GM12878 (cell line): Measurements from ENCODE around the gene SALL1. TPM values are rescaled to one million over a fixed set of nuclear protein-coding genes. Genes with fewer than 3 reads are reported as not detected.

ENCODE experiments used
- ATAC-seq: fragments of 200-7000 bp; cut with Tn5 transposase; 3 replicates; pipeline ENCODE4 v1.9.1; 2020; ENCODE audit warnings: mild to moderate bottlenecking, moderate library complexity
- BruUV-seq: library from RNA; stranded (reverse); fragments of 400-500 nt; replicated peaks from 2 replicates; lab custom pipeline; 2021; lab: Mats Ljungman, UMichigan
- CTCF ChIA-PET: fragments of 300-600 bp; sonication (Branson Sonifier 250); formaldehyde crosslinking; extraction: SDS; loops from one replicate; lab custom pipeline; 2021; ENCODE audit warnings: inconsistent platforms; lab: Yijun Ruan, JAX
- POLR2A ChIA-PET: fragments of 350-600 bp; formaldehyde crosslinking; extraction: SDS; loops from one replicate; lab custom pipeline; 2021; ENCODE audit warnings: inconsistent platforms; lab: Charles Lee
- RAD21 ChIA-PET: fragments of 300-600 bp; sonication (Branson Sonifier 250); formaldehyde crosslinking; loops from one replicate; lab custom pipeline; 2023; ENCODE audit warnings: antibody characterized with exemption; ENCODE audit not compliant: unreplicated experiment; lab: Charles Lee
- SMC1A ChIA-PET: fragments of 300-600 bp; sonication (Branson Sonifier 250); formaldehyde crosslinking; loops from one replicate; lab custom pipeline; 2023; ENCODE audit not compliant: unreplicated experiment, uncharacterized antibody; lab: Charles Lee
- DNase-seq: peaks from one replicate; pipeline ENCODE4 v3.0.0-alpha.2; 2011; ENCODE audit warnings: low read depth, low spot score
- FAIRE-seq: peaks from 3 replicates; lab custom pipeline; 2011; peaks lifted over from hg19 to GRCh38; lab: Jason Lieb, UNC
- H2AFZ ChIP-seq: 2 replicates; pipeline ENCODE4 v1.6.0; 2011; ENCODE audit warnings: low read depth, low read length, control low read depth; ENCODE audit not compliant: control insufficient read depth
- H3K27ac ChIP-seq: 2 replicates; pipeline ENCODE4 v1.5.1; 2011; ENCODE audit warnings: control low read depth; ENCODE audit not compliant: control insufficient read depth, insufficient read depth
- H3K27me3 ChIP-seq, 2 experiments: replicated peaks in 1 of 2; 2 replicates each; pipeline versions ENCODE4 v1.6.0 to v1.6.1; 2011; ENCODE audit warnings: low read length in 1 of 2; ENCODE audit not compliant: control insufficient read depth in 2 of 2, insufficient read depth in 2 of 2
- H3K36me3 ChIP-seq, 2 experiments: 2 replicates each; pipeline ENCODE4 v1.5.1; 2011; ENCODE audit warnings: low read length in 1 of 2; ENCODE audit not compliant: control insufficient read depth in 2 of 2, insufficient read depth in 2 of 2
- H3K4me1 ChIP-seq: 2 replicates; pipeline ENCODE4 v1.6.1; 2011; ENCODE audit warnings: mild to moderate bottlenecking, low read length, moderate library complexity, mixed read lengths; ENCODE audit not compliant: control insufficient read depth, insufficient read depth
- H3K4me2 ChIP-seq: 2 replicates; pipeline ENCODE4 v1.6.0; 2011; ENCODE audit warnings: control low read depth; ENCODE audit not compliant: control insufficient read depth, insufficient read depth
- H3K4me3 ChIP-seq: fragments of 200-600 bp; sonication (generic); 2 replicates; pipeline ENCODE4 v1.5.1; 2016
- H3K79me2 ChIP-seq: 2 replicates; pipeline ENCODE4 v1.6.0; 2011; ENCODE audit warnings: low read length; ENCODE audit not compliant: control insufficient read depth, insufficient read depth
- H3K9ac ChIP-seq: 2 replicates; pipeline ENCODE4 v1.8.0; 2011; ENCODE audit warnings: low read length, control low read depth, mixed read lengths; ENCODE audit not compliant: control insufficient read depth, insufficient read depth
- H3K9me3 ChIP-seq: replicated peaks from 3 replicates; pipeline ENCODE4 v1.5.1; 2011; ENCODE audit warnings: mild to moderate bottlenecking, low read length; ENCODE audit not compliant: control insufficient read depth, insufficient read depth
- H4K20me1 ChIP-seq: 2 replicates; pipeline ENCODE4 v1.6.0; 2011; ENCODE audit not compliant: control insufficient read depth, insufficient read depth
- MLLT1 ChIP-seq: fragments of 450-650 bp; IDR thresholded peaks from 2 replicates; pipeline ENCODE4 v1.6.1; 2016; ENCODE audit warnings: mild to moderate bottlenecking
- MYC ChIP-seq: IDR thresholded peaks from 2 replicates; pipeline ENCODE4 v1.6.1; 2011; ENCODE audit warnings: mild to moderate bottlenecking, low read length, moderate library complexity, inconsistent platforms; ENCODE audit not compliant: insufficient read depth, insufficient replicate concordance, insufficient read length, severe bottlenecking
- NFYB ChIP-seq: IDR thresholded peaks from 2 replicates; pipeline ENCODE4 v1.6.1; 2011; ENCODE audit warnings: low read depth, mild to moderate bottlenecking, low read length, improper control_type of control experiment, moderate library complexity; ENCODE audit not compliant: insufficient read depth
- NKRF ChIP-seq: fragments of 450-650 bp; conservative IDR thresholded peaks from 2 replicates; pipeline ENCODE4 v1.6.1; 2017; ENCODE audit warnings: mild to moderate bottlenecking, moderate library complexity
- POLR2A ChIP-seq: IDR thresholded peaks from 2 replicates; pipeline ENCODE4 v1.6.1; 2011; ENCODE audit warnings: low read depth, mild to moderate bottlenecking, low read length
- USF2 ChIP-seq: IDR thresholded peaks from 2 replicates; pipeline ENCODE4 v1.6.1; 2011; ENCODE audit warnings: low read depth, low read length, improper control_type of control experiment, borderline replicate concordance
- ZBTB33 ChIP-seq: fragments of 450-650 bp; IDR thresholded peaks from 2 replicates; pipeline ENCODE4 v1.6.1; 2017; ENCODE audit warnings: mild to moderate bottlenecking
- ZBTB4 ChIP-seq: fragments of 450-650 bp; formaldehyde crosslinking; IDR thresholded peaks from 2 replicates; pipeline ENCODE4 v1.4.0; 2022; ENCODE audit warnings: mild to moderate bottlenecking, moderate library complexity
- ZNF592 ChIP-seq: fragments of 450-650 bp; IDR thresholded peaks from 2 replicates; pipeline ENCODE4 v1.6.1; 2017; ENCODE audit warnings: mild to moderate bottlenecking, moderate library complexity
- WGBS: methylation state at CpG from one replicate; pipeline ENCODE4 v1.1.6; 2016; ENCODE audit warnings: low lambda C conversion rate; ENCODE audit not compliant: insufficient replicate concordance, insufficient coverage; ENCODE audit errors: missing lambda C conversion rate; 5-methylcytosine and 5-hydroxymethylcytosine counted together
- in situ Hi-C: fragments of 300-500 bp; cut with MboI; formaldehyde crosslinking; loops from 9 replicates; pipeline ENCODE4 v1.14.3; 2018; ENCODE audit warnings: mixed read lengths
- intact Hi-C: fragments of 100-400 bp; cut with micrococcal nuclease; formaldehyde crosslinking; loops from one replicate; pipeline ENCODE4 v1.14.2; 2022; ENCODE audit not compliant: unreplicated experiment
- polyA plus RNA-seq, 11 experiments: library from polyadenylated mRNA; depleted of rRNA in 4 of 11; unstranded in 6 of 11; stranded (reverse) in 5 of 11; fragments of >200 nt; fragmentation: Nextera tagmentation in 4 of 11; fragmentation: Illumina TruSeq in 1 of 11; extraction: Ambion mirVana in 4 of 11; extraction: Trizol in 1 of 11; gene quantifications; 1 replicate in 1 of 11; 2 replicates in 10 of 11; pipeline versions ENCODE4 v1.2.1 to v1.2.3, GENCODE V29; 2011 to 2016; ENCODE audit warnings: inconsistent platforms in 2 of 11, missing spikeins in 2 of 11, low read depth in 1 of 11
- total RNA-seq, 4 experiments: library from RNA; depleted of rRNA in 3 of 4; stranded (reverse); fragments of >200 nt in 3 of 4; fragmentation: Illumina TruSeq in 1 of 4; extraction: Trizol in 1 of 4; gene quantifications; 2 replicates each; pipeline versions ENCODE4 v1.2.1 to v1.2.3, GENCODE V29; 2013 to 2021

The SALL1 gene
- total and polyA plus RNA-seq, 10 of the 15 experiments (the other 5 are each of a cell fraction or from before 2014, with no cell fraction given), result 0.01 to 0.08 (median 0.03) TPM; not detected in 6

GRCh38 chr16:51163366-51163765, 12.3 kb upstream of the SALL1 start:
- POLR2A ChIA-PET, result no interaction called here
- H3K9me3 ChIP-seq, result no peaks in the 10 kb centered on the region
- RAD21 ChIA-PET, result no interaction called here
- no peak for FAIRE-seq
- no peak overlapping the region for H3K4me2 ChIP-seq
- no peaks in the 10 kb centered on the region for H3K36me3 ChIP-seq
- in situ Hi-C loops, result no loop called here
- H3K4me3 ChIP-seq, result no peak overlapping the region
- H3K27ac ChIP-seq, result no peak overlapping the region
- no peak overlapping the region for H2AFZ ChIP-seq
- no peaks in the 10 kb centered on the region for H4K20me1 ChIP-seq
- WGBS, result 20% methylated on average over 2 of the region's 2 CpGs
- BruUV-seq, result no TSS peak
- no peaks in the 10 kb centered on the region for H3K79me2 ChIP-seq
- no peak overlapping the region for H3K9ac ChIP-seq
- no peaks in the 10 kb centered on the region for H3K4me1 ChIP-seq
- CTCF ChIA-PET, result no interaction called here
- no peak for DNase-seq
- intact Hi-C loops, result no loop called here
- no peaks in the 10 kb centered on the region; a peak in 1 of 4 replicates for H3K27me3 ChIP-seq
- ATAC-seq, result no peak
- SMC1A ChIA-PET, result no interaction called here
- TF ChIP-seq MLLT1 (no peak), ZBTB4 (CRISPR knock-in tag) (no peak), ZBTB33 (no peak), ZNF592 (no peak), NKRF (no peak), USF2 (no peak), POLR2A (no peak), MYC (no peak), NFYB (no peak)
